Uterine smooth muscle cell (primary cell): ENCODE results near the gene PGK2. TPM values are rescaled to one million over a fixed set of nuclear protein-coding genes. Genes with fewer than 3 reads are reported as not detected.

Experiments used
- total RNA-seq: library from RNA; depleted of rRNA; stranded (reverse); fragments of >200 nt; gene quantifications from 2 replicates; pipeline ENCODE4 v1.2.3, GENCODE V29; 2014

The PGK2 gene
- total RNA-seq: not detected in 2 replicates

DNA sequence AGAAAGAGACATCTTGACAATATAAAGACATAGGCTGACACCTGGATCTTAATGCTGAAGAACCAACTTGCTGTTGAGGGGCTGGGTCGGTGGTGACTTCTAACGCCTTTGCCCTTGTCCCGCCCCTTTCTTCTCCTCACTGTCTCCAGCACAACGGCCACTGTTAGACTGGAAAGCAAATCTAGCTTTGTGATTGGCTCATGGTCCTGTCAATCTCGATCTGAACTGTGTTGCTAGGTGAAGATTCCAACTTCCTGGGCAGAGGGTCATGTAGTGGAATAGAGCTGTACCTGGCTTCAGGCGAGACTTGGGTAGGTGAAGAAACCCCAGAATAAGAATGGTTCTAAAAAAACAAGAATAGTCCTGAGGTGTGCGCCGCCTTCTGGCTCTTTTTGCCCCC is at the start of gene PGK2:
TSS of gene PGK2 (minus strand) at position 110 of the 400 bp plus-strand sequence. CDS start at position 12, 98 bp downstream.

DNA sequence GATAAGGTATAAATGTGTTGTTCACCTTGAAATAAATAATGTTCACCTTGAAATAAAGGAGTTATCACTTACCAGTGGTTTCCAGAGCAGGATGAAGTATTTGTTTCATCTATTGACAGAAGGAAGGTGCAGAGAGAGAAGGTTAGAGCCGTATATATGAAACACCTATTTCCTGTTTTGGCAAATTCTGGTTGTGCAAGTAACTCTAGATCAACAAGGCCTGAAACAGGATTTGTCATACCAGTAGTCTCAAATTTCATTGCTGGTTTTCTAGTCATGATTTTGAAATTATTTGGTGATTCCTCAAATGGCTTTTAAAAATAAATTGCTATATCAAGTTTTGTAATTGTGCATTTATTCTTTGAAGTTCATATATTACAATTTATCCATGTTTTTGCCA is 42.8 kb downstream of the PGK2 start, which contains the start of gene CRISP3:
TSS of gene CRISP3 (minus strand) at position 130 of the 400 bp plus-strand sequence. CDS start at position 109, 21 bp downstream.

Other genes starting within 250 kb of the PGK2 start
- gene C6orf141, start 236.6 kb downstream of the PGK2 start, total RNA-seq: 55.3 and 59.4 TPM in 2 replicates
- gene RHAG, start 150.4 kb downstream of the PGK2 start, total RNA-seq: not detected in 2 replicates
- gene CRISP2, start 73.7 kb downstream of the PGK2 start, total RNA-seq: not detected in 2 replicates
- gene CRISP3, start 42.9 kb downstream of the PGK2 start, total RNA-seq: not detected in 2 replicates
- gene CRISP1, start 79.2 kb upstream of the PGK2 start, total RNA-seq: not detected in 2 replicates
- not detected in 2 replicates for gene DEFB114, start 176.9 kb upstream of the PGK2 start, total RNA-seq
- not detected in 2 replicates for gene DEFB113, start 182.3 kb upstream of the PGK2 start, total RNA-seq
- not detected in 2 replicates for gene DEFB110, start 234.7 kb upstream of the PGK2 start, total RNA-seq